ENCODE data around the gene NCAPG2.

NCAPG2 gene

GRCh38 chr7:158727690-158728089 lies 23.1 kb upstream of the NCAPG2 start:
- H3K27me3 ChIP-seq (ENCODE audit: insufficient read depth, poor library complexity, severe bottlenecking): no peaks in the 10 kb centered on the region
- no peak overlapping the region for H3K27ac ChIP-seq (ENCODE audit: poor library complexity, severe bottlenecking)
- DNase-seq (ENCODE audit: low spot score) (no peak), ATAC-seq (ENCODE audit: low read depth) (no peak)
- peaks cover 12% of the 10 kb centered on the region for H3K36me3 ChIP-seq (ENCODE audit: low read depth)
- H3K4me1 ChIP-seq (ENCODE audit: insufficient read depth, poor library complexity, severe bottlenecking): no peaks in the 10 kb centered on the region
- TF ChIP-seq CTCF (IDR thresholded peaks at IDR 0.05; ENCODE audit: poor library complexity, severe bottlenecking): no peak
- H3K4me3 ChIP-seq (ENCODE audit: severe bottlenecking): no peak overlapping the region
- H3K9me3 ChIP-seq (ENCODE audit: severe bottlenecking): no peaks in the 10 kb centered on the region

- Histone ChIP-seq H3K9me3 (ENCODE audit: severe bottlenecking) (no peaks in the 10 kb centered on the region), H3K27ac (ENCODE audit: poor library complexity, severe bottlenecking) (no peak overlapping the region), H3K4me1 (ENCODE audit: insufficient read depth, poor library complexity, severe bottlenecking) (no peaks in the 10 kb centered on the region), H3K36me3 (ENCODE audit: low read depth) (0 out of 2 replicates have a peak, but pooled peaks cover 4% of the 10 kb centered on the region), H3K27me3 (ENCODE audit: insufficient read depth, poor library complexity, severe bottlenecking) (no peaks in the 10 kb centered on the region), H3K4me3 (ENCODE audit: severe bottlenecking) (no peak overlapping the region)
- ATAC-seq (ENCODE audit: low read depth) (no peak), DNase-seq (ENCODE audit: low spot score) (no peak)
- no peak for TF ChIP-seq CTCF (IDR thresholded peaks at IDR 0.05; ENCODE audit: poor library complexity, severe bottlenecking)
Measured at GRCh38 chr7:158726277-158726807, 21.7 kb upstream of the NCAPG2 start.

GRCh38 chr7:158725506-158725800 lies 20.8 kb upstream of the NCAPG2 start:
- H3K27ac ChIP-seq (ENCODE audit: poor library complexity, severe bottlenecking): no peak overlapping the region
- no peak for DNase-seq (ENCODE audit: low spot score)

GRCh38 chr7:158724658-158725505 lies 20.3 kb upstream of the NCAPG2 start:
- no peak for TF ChIP-seq CTCF (IDR thresholded peaks at IDR 0.05; ENCODE audit: poor library complexity, severe bottlenecking)
- ATAC-seq (ENCODE audit: low read depth): no peak
- no peaks in the 10 kb centered on the region for H3K9me3 ChIP-seq (ENCODE audit: severe bottlenecking)

More at GRCh38 chr7:158725506-158725800, 20.8 kb upstream of the NCAPG2 start:
- no peak overlapping the region for H3K4me3 ChIP-seq (ENCODE audit: severe bottlenecking)
- H3K36me3 ChIP-seq (ENCODE audit: low read depth): no peaks in the 10 kb centered on the region
- TF ChIP-seq CTCF (IDR thresholded peaks at IDR 0.05; ENCODE audit: poor library complexity, severe bottlenecking): no peak
- no peaks in the 10 kb centered on the region for H3K9me3 ChIP-seq (ENCODE audit: severe bottlenecking)
- no peak for ATAC-seq (ENCODE audit: low read depth)
- no peaks in the 10 kb centered on the region for H3K4me1 ChIP-seq (ENCODE audit: insufficient read depth, poor library complexity, severe bottlenecking)
- H3K27me3 ChIP-seq (ENCODE audit: insufficient read depth, poor library complexity, severe bottlenecking): no peaks in the 10 kb centered on the region

More at GRCh38 chr7:158724658-158725505, 20.3 kb upstream of the NCAPG2 start:
- H3K36me3 ChIP-seq (ENCODE audit: low read depth): no peaks in the 10 kb centered on the region
- no peaks in the 10 kb centered on the region for H3K4me1 ChIP-seq (ENCODE audit: insufficient read depth, poor library complexity, severe bottlenecking)
- no peak for DNase-seq (ENCODE audit: low spot score)
- no peak overlapping the region for H3K4me3 ChIP-seq (ENCODE audit: severe bottlenecking)
- no peaks in the 10 kb centered on the region for H3K27me3 ChIP-seq (ENCODE audit: insufficient read depth, poor library complexity, severe bottlenecking)
- no peak overlapping the region for H3K27ac ChIP-seq (ENCODE audit: poor library complexity, severe bottlenecking)
